GM21447 (cell line): ENCODE measurements around the gene EEF1A2.

Experiments
- ATAC-seq: cut with Tn5 transposase; IDR thresholded peaks from one replicate; pipeline ENCODE4 v1.9.1; 2021; ENCODE audit not compliant: unreplicated experiment

Gene EEF1A2

GRCh38 chr20:63471717-63471980 lies 27.2 kb downstream of the EEF1A2 start:
- ATAC-seq: no peak

- ATAC-seq: no peak
Measured at GRCh38 chr20:63471002-63471716, 27.7 kb downstream of the EEF1A2 start.

GRCh38 chr20:63470410-63470809 lies 28.5 kb downstream of the EEF1A2 start:
- no peak for ATAC-seq

GRCh38 chr20:63469713-63470101 lies 29.2 kb downstream of the EEF1A2 start:
- no peak for ATAC-seq

- no peak for ATAC-seq
Measured at GRCh38 chr20:63469019-63469712, 29.7 kb downstream of the EEF1A2 start.

- no peak for ATAC-seq
Measured at GRCh38 chr20:63468421-63468820, 30.5 kb downstream of the EEF1A2 start.

- ATAC-seq: no peak
Measured at GRCh38 chr20:63467294-63468083, 31.4 kb downstream of the EEF1A2 start.

GRCh38 chr20:63466861-63467260 lies 32.0 kb downstream of the EEF1A2 start:
- no peak for ATAC-seq

GRCh38 chr20:63466250-63466825 lies 32.5 kb downstream of the EEF1A2 start:
- no peak for ATAC-seq

GRCh38 chr20:63465380-63466249 lies 33.3 kb downstream of the EEF1A2 start:
- no peak for ATAC-seq

- ATAC-seq: no peak
Measured at GRCh38 chr20:63464289-63464635, 34.6 kb downstream of the EEF1A2 start.

GRCh38 chr20:63463400-63464288 lies 35.2 kb downstream of the EEF1A2 start:
- ATAC-seq: no peak

GRCh38 chr20:63462244-63462643 lies 36.6 kb downstream of the EEF1A2 start:
- ATAC-seq: no peak

GRCh38 chr20:63461104-63461763 lies 37.6 kb downstream of the EEF1A2 start:
- no peak for ATAC-seq

GRCh38 chr20:63459070-63459380 lies 39.9 kb downstream of the EEF1A2 start:
- ATAC-seq: no peak

- ATAC-seq: no peak
Measured at GRCh38 chr20:63458170-63459069, 40.5 kb downstream of the EEF1A2 start.

- no peak for ATAC-seq
Measured at GRCh38 chr20:63457737-63458136, 41.1 kb downstream of the EEF1A2 start.

GRCh38 chr20:63456429-63457284 lies 42.2 kb downstream of the EEF1A2 start:
- no peak for ATAC-seq
